ENCODE data around the gene C3orf70.

C3orf70 gene

GRCh38 chr3:185046164-185046515 is 106.7 kb downstream of the C3orf70 start:
- H3K36me3 ChIP-seq (ENCODE audit: control insufficient read depth, insufficient read depth, low read length) = peaks cover 10% of the 10 kb centered on the region
- H3K27me3 ChIP-seq (replicated peaks; ENCODE audit: control insufficient read depth, insufficient read depth, low read length) = no peaks in the 10 kb centered on the region
- no peak for DNase-seq (ENCODE audit: extremely low read depth, insufficient read length)
- no peak overlapping the region for H3K4me3 ChIP-seq (replicated peaks; ENCODE audit: low read depth, low read length)
- no peak for TF ChIP-seq CTCF (IDR thresholded peaks at IDR 0.05; ENCODE audit: insufficient read depth, low read length, poor library complexity, severe bottlenecking)

DNA sequence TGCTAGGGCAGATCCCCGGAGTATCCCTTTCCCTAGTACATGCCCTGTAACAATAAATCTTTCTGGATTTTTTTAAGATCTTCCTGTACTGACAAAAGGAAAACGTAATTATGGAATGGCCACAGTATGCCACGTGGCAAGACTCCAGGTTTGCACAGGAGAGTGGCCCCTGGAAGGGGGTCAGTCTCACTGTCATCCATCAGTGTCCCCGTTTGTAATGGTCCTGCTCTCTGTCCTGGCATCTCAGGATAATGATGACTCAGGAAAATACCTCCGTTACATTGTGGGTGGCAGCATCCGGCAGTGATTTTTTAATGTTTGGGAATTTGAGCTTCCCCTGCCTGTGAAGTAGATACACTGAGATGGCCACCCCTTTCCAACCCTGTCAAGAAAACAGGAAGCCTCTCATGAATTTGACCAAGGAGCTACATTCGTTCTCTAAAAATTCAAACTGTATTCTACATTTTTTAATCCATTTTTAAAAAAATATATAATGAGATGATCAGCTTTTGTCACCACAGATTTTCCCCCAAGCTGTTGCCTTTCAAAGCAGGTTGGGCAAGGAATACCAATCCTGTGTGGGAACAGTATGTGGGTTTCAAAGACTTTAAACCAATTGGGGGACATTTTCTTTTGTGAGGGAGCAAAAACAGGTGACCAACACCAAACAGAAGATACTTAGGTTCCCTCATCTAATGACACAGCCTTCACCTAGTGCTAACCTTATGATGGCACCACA is 110.4 kb downstream of the C3orf70 start:
- Histone ChIP-seq H3K4me3 (replicated peaks; ENCODE audit: low read depth, low read length) (no peak overlapping the region), H3K27me3 (replicated peaks; ENCODE audit: control insufficient read depth, insufficient read depth, low read length) (no peaks in the 10 kb centered on the region), H3K36me3 (ENCODE audit: control insufficient read depth, insufficient read depth, low read length) (no peaks in the 10 kb centered on the region)
- no peak for TF ChIP-seq CTCF (IDR thresholded peaks at IDR 0.05; ENCODE audit: insufficient read depth, low read length, poor library complexity, severe bottlenecking)
- no peak for DNase-seq (ENCODE audit: extremely low read depth, insufficient read length)

GRCh38 chr3:185041540-185041939 is 111.3 kb downstream of the C3orf70 start:
- H3K36me3 ChIP-seq (ENCODE audit: control insufficient read depth, insufficient read depth, low read length) = no peaks in the 10 kb centered on the region
- no peak overlapping the region for H3K4me3 ChIP-seq (replicated peaks; ENCODE audit: low read depth, low read length)
- TF ChIP-seq CTCF (IDR thresholded peaks at IDR 0.05; ENCODE audit: insufficient read depth, low read length, poor library complexity, severe bottlenecking) = no peak
- H3K27me3 ChIP-seq (replicated peaks; ENCODE audit: control insufficient read depth, insufficient read depth, low read length) = no peaks in the 10 kb centered on the region
- no peak for DNase-seq (ENCODE audit: extremely low read depth, insufficient read length)

DNA sequence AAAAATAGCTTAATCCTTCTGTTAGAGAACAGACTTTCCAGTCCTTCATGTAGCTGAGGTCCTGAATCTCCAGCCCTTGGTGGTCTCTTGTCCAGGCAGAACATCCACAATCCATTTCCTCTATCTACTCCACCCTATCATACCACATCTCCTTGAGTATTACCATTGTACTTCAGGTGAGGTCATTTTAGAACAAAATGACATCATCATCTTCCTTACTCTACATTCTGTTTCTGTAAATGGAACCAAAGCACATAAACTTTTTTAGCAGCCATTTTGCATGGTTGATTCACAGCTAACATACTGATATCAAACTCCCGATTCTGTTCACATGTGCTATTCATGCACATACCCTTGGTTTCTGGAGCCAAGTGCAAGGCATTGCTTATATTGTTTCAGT is 112.4 kb downstream of the C3orf70 start:
- Histone ChIP-seq H3K36me3 (ENCODE audit: control insufficient read depth, insufficient read depth, low read length) (no peaks in the 10 kb centered on the region), H3K4me3 (replicated peaks; ENCODE audit: low read depth, low read length) (no peak overlapping the region), H3K27me3 (replicated peaks; ENCODE audit: control insufficient read depth, insufficient read depth, low read length) (no peaks in the 10 kb centered on the region)
- no peak for DNase-seq (ENCODE audit: extremely low read depth, insufficient read length)
- no peak for TF ChIP-seq CTCF (IDR thresholded peaks at IDR 0.05; ENCODE audit: insufficient read depth, low read length, poor library complexity, severe bottlenecking)

DNA sequence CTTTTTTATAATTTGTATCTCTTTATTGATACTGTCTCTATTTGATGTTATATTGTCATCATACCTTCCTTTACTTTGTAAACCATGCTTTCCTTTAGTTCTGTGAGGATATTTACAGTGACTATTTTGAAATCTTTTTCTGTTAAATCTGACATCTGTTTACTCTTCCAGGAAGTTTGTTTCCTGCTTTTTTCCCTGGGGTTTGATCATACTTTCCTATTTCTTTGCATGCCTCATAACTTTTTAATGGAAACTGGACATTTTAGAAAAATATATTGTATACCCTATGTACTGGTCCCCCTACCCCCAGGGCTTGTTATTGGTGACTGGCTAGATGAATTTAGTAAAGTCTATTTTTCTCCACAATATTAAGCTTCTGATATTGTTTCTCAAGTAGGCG is 115.1 kb downstream of the C3orf70 start:
- Histone ChIP-seq H3K36me3 (ENCODE audit: control insufficient read depth, insufficient read depth, low read length) (no peaks in the 10 kb centered on the region), H3K4me3 (replicated peaks; ENCODE audit: low read depth, low read length) (no peak overlapping the region), H3K27me3 (replicated peaks; ENCODE audit: control insufficient read depth, insufficient read depth, low read length) (no peaks in the 10 kb centered on the region)
- TF ChIP-seq CTCF (IDR thresholded peaks at IDR 0.05; ENCODE audit: insufficient read depth, low read length, poor library complexity, severe bottlenecking) = no peak
- no peak for DNase-seq (ENCODE audit: extremely low read depth, insufficient read length)

GRCh38 chr3:185030951-185031350 is 121.9 kb downstream of the C3orf70 start:
- no peak overlapping the region for H3K4me3 ChIP-seq (replicated peaks; ENCODE audit: low read depth, low read length)
- no peaks in the 10 kb centered on the region for H3K27me3 ChIP-seq (replicated peaks; ENCODE audit: control insufficient read depth, insufficient read depth, low read length)
- DNase-seq (ENCODE audit: extremely low read depth, insufficient read length) = no peak
- no peak for TF ChIP-seq CTCF (IDR thresholded peaks at IDR 0.05; ENCODE audit: insufficient read depth, low read length, poor library complexity, severe bottlenecking)
- no peaks in the 10 kb centered on the region for H3K36me3 ChIP-seq (ENCODE audit: control insufficient read depth, insufficient read depth, low read length)
